ENCODE results near the gene INAVA.

GRCh38 chr1:200909757-200910239 is 15.1 kb downstream of the INAVA start:
- TF ChIP-seq CTCF (IDR thresholded peaks at IDR 0.05; ENCODE audit: poor library complexity) (no peak), EZH2phosphoT487 (IDR thresholded peaks at IDR 0.05; ENCODE audit: low read depth, severe bottlenecking, unreplicated experiment) (no peak)
